Endothelial cell of umbilical vein (primary cell): Measurements from ENCODE around the gene OTUD5.
"Not testable (repeated sequence)": the region's sequence is repeated elsewhere in the genome, so short reads cannot be mapped to it uniquely, and the experiment has no call there.

Experiments
- EZH2 ChIP-seq: IDR thresholded peaks from 2 replicates; pipeline ENCODE4 v1.6.1; 2012; ENCODE audit warnings: borderline replicate concordance, low read depth, mild to moderate bottlenecking, moderate library complexity, low read length, inconsistent platforms; ENCODE audit not compliant: severe bottlenecking
- FOS ChIP-seq: IDR thresholded peaks from 2 replicates; pipeline ENCODE4 v1.6.1; 2011; ENCODE audit warnings: mild to moderate bottlenecking, low read length, moderate library complexity, borderline replicate concordance; ENCODE audit not compliant: insufficient read depth
- JUN ChIP-seq: IDR thresholded peaks from 2 replicates; pipeline ENCODE4 v1.6.1; 2011; ENCODE audit warnings: borderline replicate concordance, low read depth; ENCODE audit not compliant: insufficient read length, insufficient read depth
- MYC ChIP-seq: IDR thresholded peaks from one replicate; pipeline ENCODE4 v1.6.1; 2011; ENCODE audit warnings: mild to moderate bottlenecking, low read depth, low read length
- POLR2A ChIP-seq: IDR thresholded peaks from 2 replicates; pipeline ENCODE4 v1.6.1; 2012; ENCODE audit warnings: low read depth, mild to moderate bottlenecking, control low read depth, low read length
- POLR2AphosphoS5 ChIP-seq: IDR thresholded peaks from 2 replicates; pipeline ENCODE4 v1.6.1; 2012; ENCODE audit warnings: low read depth, mild to moderate bottlenecking, control low read depth, low read length, moderate library complexity; ENCODE audit not compliant: insufficient read depth
- TF ChIP-seq, protein P1 (sequence below), 2 donors: IDR thresholded peaks; 1 replicate in 1 of 2; 2 replicates in 1 of 2; pipeline ENCODE4 v1.5.1; 2011; ENCODE audit warnings: low read length in 2 of 2, mild to moderate bottlenecking in 2 of 2, moderate library complexity in 2 of 2, control low read depth in 1 of 2, inconsistent platforms in 1 of 2, low read depth in 1 of 2; ENCODE audit not compliant: insufficient read depth in 1 of 2; ENCODE audit errors: extremely low read depth in 1 of 2
- TF ChIP-seq, protein P2 (sequence below): IDR thresholded peaks from 2 replicates; pipeline ENCODE4 v1.6.1; 2011; ENCODE audit not compliant: insufficient read depth, insufficient read length

DNA sequence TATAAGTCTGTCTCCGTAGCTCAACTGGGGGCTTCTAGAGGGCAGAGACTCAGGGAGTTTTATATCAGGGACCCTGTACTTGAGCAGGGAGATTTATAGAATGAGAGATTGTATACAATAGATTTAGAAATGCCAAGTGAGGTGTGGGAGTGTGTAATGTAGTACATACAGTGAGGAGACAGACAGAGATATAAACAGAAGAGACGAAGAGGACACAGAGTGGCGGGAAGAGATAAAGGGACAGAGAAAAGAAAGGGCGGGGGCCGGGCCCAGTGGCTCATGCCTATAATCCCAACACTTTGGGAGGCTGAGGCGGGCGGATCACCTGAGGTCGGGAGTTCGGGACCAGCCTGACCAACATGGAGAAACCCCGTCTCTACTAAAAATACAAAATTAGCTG is 22.9 kb upstream of the OTUD5 start:
- not testable (repeated sequence) for TF ChIP-seq EZH2, JUN, POLR2AphosphoS5, POLR2A, MYC, FOS
- TF ChIP-seq, protein P1, sequence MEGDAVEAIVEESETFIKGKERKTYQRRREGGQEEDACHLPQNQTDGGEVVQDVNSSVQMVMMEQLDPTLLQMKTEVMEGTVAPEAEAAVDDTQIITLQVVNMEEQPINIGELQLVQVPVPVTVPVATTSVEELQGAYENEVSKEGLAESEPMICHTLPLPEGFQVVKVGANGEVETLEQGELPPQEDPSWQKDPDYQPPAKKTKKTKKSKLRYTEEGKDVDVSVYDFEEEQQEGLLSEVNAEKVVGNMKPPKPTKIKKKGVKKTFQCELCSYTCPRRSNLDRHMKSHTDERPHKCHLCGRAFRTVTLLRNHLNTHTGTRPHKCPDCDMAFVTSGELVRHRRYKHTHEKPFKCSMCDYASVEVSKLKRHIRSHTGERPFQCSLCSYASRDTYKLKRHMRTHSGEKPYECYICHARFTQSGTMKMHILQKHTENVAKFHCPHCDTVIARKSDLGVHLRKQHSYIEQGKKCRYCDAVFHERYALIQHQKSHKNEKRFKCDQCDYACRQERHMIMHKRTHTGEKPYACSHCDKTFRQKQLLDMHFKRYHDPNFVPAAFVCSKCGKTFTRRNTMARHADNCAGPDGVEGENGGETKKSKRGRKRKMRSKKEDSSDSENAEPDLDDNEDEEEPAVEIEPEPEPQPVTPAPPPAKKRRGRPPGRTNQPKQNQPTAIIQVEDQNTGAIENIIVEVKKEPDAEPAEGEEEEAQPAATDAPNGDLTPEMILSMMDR (IDR thresholded peaks at IDR 0.05; ENCODE audit: extremely low read depth in 1 of 2, insufficient read depth in 1 of 2, low read depth in 1 of 2, low read length in 2 of 2) = not testable (repeated sequence)
- TF ChIP-seq, protein P2, sequence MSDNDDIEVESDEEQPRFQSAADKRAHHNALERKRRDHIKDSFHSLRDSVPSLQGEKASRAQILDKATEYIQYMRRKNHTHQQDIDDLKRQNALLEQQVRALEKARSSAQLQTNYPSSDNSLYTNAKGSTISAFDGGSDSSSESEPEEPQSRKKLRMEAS = not testable (repeated sequence)
